Jurkat, Clone E6-1 (cell line): ENCODE results near the gene ETNK2.

ENCODE experiments used
- DNase-seq: peaks from one replicate; pipeline ENCODE4 v3.0.0-alpha.2; 2011; ENCODE audit warnings: low read depth, low spot score
- H3K4me3 ChIP-seq: 2 replicates; pipeline ENCODE4 v1.5.1; 2011; ENCODE audit warnings: mild to moderate bottlenecking, low read length, control low read depth, moderate library complexity

Gene ETNK2

GRCh38 chr1:204178487-204179281, 26.8 kb upstream of the ETNK2 start:
- H3K4me3 ChIP-seq = no peak overlapping the region
- no peak for DNase-seq

GRCh38 chr1:204177133-204177532, 25.3 kb upstream of the ETNK2 start:
- no peak for DNase-seq

DNA sequence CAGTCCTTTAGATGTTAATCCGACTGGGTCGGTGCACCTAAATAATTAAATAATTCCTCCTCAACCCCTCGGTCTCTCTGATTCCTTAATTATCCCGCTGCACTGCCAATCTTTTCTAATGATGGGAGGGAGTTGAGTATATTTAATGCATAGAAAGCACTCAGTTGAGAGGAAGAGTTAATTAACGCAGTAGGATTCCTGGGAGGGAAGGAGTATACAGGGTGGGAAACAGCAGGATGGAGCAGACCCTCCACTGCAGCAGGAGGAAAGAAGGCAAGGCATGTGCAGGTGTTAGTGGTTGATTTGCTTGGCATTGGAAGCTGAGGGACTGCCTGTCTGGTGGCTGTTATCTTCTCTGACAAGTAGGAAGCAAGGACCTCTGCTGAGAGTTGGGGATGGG, 24.2 kb upstream of the ETNK2 start:
- H3K4me3 ChIP-seq = no peak overlapping the region
- DNase-seq = no peak

More at GRCh38 chr1:204177133-204177532, 25.3 kb upstream of the ETNK2 start:
- H3K4me3 ChIP-seq = no peak overlapping the region

- H3K4me3 ChIP-seq = no peak overlapping the region
- no peak for DNase-seq
Observed at GRCh38 chr1:204174958-204175357, 23.1 kb upstream of the ETNK2 start.

DNA sequence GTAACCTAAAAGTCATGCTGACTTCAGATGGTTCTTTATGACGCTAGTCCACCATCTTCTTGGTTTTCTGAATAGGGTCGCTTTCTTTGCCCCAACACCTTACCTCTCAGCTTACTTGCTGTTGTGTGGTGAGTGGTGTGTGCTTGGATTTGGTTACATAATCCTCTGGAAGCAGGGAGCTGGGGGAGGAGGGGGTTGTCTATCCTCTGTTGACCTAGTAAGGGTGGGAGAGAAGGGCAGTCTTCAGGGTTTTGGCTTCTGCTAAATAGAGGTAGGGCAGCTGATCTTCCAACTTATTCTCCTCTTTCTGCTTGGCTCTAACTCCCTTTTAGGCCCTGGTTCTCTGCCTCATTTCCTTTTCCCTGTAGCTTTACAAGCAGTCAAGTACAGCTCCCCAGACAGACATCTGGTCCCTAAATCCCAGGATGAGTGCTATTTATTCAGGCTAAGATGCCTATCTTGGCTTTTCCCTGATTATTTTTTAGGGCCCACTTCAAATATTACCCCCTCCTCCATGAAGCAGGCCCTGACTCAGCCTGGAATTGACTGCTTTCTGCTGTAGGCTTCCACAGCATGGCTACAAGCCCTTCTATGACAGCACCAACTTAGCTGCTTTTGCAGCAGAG, 20.7 kb upstream of the ETNK2 start:
- no peak overlapping the region for H3K4me3 ChIP-seq
- DNase-seq = no peak

DNA sequence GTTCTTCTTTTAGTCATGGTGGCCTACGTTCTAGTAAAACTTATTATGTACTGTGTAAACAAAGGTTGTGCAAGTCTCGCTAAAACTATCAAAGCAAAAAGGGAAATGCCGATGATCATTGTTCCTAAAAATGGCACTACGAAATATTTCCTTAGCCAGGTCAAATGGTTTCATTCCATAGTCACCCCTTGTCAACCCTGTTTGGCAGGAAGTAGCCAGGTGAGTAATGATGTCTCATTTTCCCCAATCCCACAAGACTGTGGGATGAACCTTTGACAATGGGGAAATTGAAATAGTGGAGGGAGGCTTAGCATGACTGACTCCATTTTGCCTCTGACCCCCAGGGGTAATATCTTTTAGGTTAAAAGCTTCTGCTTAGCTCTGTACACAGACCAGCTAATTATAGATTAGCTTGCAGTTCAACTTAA, 19.9 kb upstream of the ETNK2 start:
- DNase-seq = no peak
- H3K4me3 ChIP-seq = no peak overlapping the region

DNA sequence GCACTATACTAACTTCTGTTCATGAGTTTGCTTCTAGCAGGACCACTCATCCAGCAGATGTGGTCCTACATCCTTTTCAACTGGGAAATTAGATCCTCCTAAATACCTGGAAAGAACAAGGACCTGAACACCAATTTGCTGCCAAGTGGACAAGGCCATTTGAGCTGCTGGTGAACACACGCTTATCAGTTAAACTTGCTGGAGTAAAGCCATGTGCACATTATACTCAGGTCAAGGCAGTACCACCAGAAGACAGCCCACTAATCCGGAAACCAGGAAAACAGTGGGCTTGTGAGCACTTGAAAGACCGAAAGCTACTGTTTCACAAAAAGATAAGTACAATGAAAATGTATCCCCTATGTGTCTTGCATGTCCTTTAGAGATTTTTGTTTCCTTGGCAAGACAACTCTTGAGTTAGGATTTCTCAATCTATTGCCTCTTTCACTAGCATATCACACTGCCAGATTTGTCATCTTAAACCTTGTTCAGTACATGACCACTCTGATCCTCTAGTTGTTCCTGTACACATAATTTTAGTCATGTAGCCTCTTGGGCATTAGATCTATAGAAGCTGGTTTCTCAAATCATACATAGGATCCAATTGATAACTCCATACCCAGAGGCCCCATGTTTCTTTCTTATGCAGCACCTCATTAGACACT, 18.8 kb upstream of the ETNK2 start:
- no peak overlapping the region for H3K4me3 ChIP-seq
- no peak for DNase-seq

- H3K4me3 ChIP-seq = no peak overlapping the region
- DNase-seq = no peak
Observed at GRCh38 chr1:204169858-204170257, 18.0 kb upstream of the ETNK2 start.

- no peak for DNase-seq
- no peak overlapping the region for H3K4me3 ChIP-seq
Observed at GRCh38 chr1:204167730-204168129, 15.9 kb upstream of the ETNK2 start.

- DNase-seq = no peak
- no peak within 1 kb of the TSS for H3K4me3 ChIP-seq
Observed at GRCh38 chr1:204166219-204166618, 14.4 kb upstream of the ETNK2 start, which contains the start of gene REN. Gene REN, minus strand, starts transcription at chr1:204166337. Its CDS starts 44 bp downstream, at chr1:204166293.

DNA sequence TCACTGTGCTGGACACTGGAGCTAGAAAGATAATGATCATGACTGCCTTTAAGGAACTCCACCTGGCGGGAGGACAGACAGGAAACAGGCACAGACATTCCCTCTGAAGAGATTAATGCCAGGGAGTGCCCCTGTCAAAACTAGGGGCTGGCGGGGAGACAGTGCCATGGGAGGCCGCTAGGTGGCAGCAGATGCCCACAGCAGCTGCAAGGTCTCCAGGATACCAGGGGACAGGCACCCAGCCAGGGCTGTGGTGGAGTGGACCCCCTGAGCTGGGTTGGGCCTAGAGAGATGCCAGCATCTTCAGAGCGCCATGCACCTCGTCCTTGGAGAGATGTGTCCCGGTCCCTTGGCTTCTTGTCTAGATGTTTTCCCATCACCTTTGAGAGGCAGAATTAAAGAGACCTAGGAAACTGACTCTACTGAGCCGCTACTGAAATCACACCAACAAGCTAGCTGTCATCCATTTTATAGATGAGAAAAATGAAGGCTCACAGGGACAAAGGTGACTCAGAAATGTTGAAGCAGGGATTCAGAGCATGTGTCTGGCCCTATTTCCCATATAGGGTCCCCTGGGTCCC, 10.7 kb upstream of the ETNK2 start:
- H3K4me3 ChIP-seq = no peak overlapping the region
- peak; percentile 50 for DNase-seq

DNA sequence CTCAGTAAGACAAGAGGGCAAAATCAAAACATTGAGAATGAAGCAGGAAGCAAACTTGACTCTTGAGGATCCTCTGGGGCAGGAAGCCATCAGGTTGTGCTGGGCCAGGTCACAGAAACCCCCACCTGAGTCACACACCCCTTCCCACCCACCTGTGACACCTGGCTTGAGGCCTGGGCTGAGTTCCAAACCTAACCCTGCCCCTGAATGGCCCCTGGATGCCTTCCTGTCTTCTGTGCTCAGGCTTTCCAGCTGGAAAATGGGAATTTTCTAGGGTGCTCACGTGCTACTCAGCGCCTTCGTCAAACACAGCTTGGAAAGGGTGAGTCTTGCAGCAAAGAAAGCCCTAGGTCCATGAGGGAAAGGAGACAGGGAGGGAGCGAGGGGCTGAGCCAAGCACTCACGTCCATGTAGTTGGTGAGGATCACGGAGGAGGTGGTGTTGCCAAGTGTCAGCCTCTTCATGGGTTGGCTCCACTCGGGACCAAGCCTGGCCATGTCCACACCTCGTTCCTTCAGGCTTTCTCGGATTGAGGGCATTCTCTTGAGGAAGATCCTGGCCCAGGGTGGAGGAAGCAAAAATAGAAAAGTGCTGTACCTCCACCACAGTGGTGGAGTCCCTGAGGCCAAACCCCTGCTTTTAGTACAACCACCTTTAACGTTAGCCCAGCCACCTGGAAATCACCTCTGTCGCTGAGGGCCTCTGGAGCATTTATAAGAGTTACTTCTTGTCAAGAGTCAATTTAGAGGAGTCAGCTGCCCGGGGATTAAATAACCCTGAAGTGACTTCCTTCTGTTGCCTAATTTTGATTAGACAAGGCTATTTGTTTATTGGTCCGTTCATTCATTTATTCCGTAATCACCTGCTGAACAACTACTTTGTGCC, 10.0 kb upstream of the ETNK2 start:
- H3K4me3 ChIP-seq = no peak overlapping the region
- DNase-seq = no peak

DNA sequence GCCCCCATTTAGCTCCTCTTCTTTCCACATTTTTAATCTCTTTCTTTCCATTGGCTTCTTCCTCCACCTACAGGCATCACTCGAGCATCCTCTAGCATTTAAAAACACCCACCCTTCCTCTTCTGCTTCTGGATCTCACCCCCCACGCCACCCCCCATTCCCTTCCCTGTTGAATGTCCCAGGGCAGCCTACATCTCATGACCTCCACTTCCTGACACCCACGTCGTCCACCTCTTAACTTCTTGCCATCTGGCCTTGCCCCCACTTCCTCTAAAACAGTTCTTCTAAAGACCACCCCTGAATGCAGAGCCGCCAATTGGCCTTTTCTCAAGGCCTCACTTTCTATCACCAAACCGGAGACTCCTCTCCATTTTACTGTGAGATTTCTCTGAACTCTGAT, 6.1 kb upstream of the ETNK2 start:
- DNase-seq = no peak
- no peak overlapping the region for H3K4me3 ChIP-seq

- H3K4me3 ChIP-seq = no peak overlapping the region
- no peak for DNase-seq
Observed at GRCh38 chr1:204155881-204156280, 4.0 kb upstream of the ETNK2 start.

GRCh38 chr1:204154568-204155255, 2.9 kb upstream of the ETNK2 start:
- no peak overlapping the region for H3K4me3 ChIP-seq
- no peak for DNase-seq

GRCh38 chr1:204153667-204154066, 1.8 kb upstream of the ETNK2 start:
- no peak for DNase-seq
- no peak overlapping the region for H3K4me3 ChIP-seq

GRCh38 chr1:204152310-204153044, 633 bp upstream of the ETNK2 start:
- H3K4me3 ChIP-seq = peak overlapping the region; percentile 51
- no peak for DNase-seq
